Loucy (cell line): Measurements from ENCODE around the gene COL23A1.

Experiments used
- H2AFZ ChIP-seq: fragments of 200-600 bp; sonication (generic); 2 replicates; pipeline ENCODE4 v1.6.0; 2016; ENCODE audit warnings: antibody characterized with exemption, mild to moderate bottlenecking, low read length, moderate library complexity
- H3F3A ChIP-seq: fragments of 200-600 bp; 2 replicates; pipeline ENCODE4 v1.6.0; 2016; ENCODE audit warnings: antibody characterized with exemption, low read depth, mild to moderate bottlenecking
- H3K27me3 ChIP-seq: fragments of 200-600 bp; sonication (generic); 2 replicates; pipeline ENCODE4 v1.6.1; 2014; ENCODE audit warnings: low read length, mild to moderate bottlenecking; ENCODE audit not compliant: insufficient read depth, poor library complexity, severe bottlenecking
- H3K36me3 ChIP-seq: fragments of 200-600 bp; sonication (generic); 2 replicates; pipeline ENCODE4 v1.6.1; 2016; ENCODE audit warnings: low read length; ENCODE audit not compliant: insufficient read depth
- H3K4me1 ChIP-seq: fragments of 200-600 bp; sonication (generic); 2 replicates; pipeline ENCODE4 v1.5.1; 2014; ENCODE audit warnings: low read length, mild to moderate bottlenecking; ENCODE audit not compliant: insufficient read depth, poor library complexity, severe bottlenecking
- H3K4me2 ChIP-seq: fragments of 200-600 bp; sonication (generic); 2 replicates; pipeline ENCODE4 v1.6.0; 2014; ENCODE audit warnings: antibody characterized with exemption, low read length, low read depth, mild to moderate bottlenecking; ENCODE audit not compliant: poor library complexity, severe bottlenecking
- H3K4me3 ChIP-seq: fragments of 200-600 bp; sonication (generic); 2 replicates; pipeline ENCODE4 v1.5.1; 2014; ENCODE audit warnings: low read length, mild to moderate bottlenecking, mixed read lengths; ENCODE audit not compliant: poor library complexity, severe bottlenecking
- H3K79me2 ChIP-seq: fragments of 200-600 bp; sonication (generic); 2 replicates; pipeline ENCODE4 v1.6.1; 2014; ENCODE audit warnings: low read length; ENCODE audit not compliant: insufficient read depth
- H3K9ac ChIP-seq: fragments of 200-600 bp; sonication (generic); 2 replicates; pipeline ENCODE4 v1.6.0; 2014; ENCODE audit warnings: mild to moderate bottlenecking, low read depth, low read length, moderate library complexity; ENCODE audit not compliant: poor library complexity, severe bottlenecking
- H3K9me2 ChIP-seq: fragments of 200-600 bp; sonication (generic); replicated peaks from 2 replicates; pipeline ENCODE4 v1.6.1; 2016; ENCODE audit warnings: low read depth, low read length, mixed read lengths
- H3K9me3 ChIP-seq: fragments of 200-600 bp; sonication (generic); 2 replicates; pipeline ENCODE4 v1.6.1; 2014; ENCODE audit warnings: mild to moderate bottlenecking, antibody characterized with exemption, low read length, low read depth; ENCODE audit not compliant: insufficient read depth
- H4K20me1 ChIP-seq: fragments of 200-600 bp; sonication (generic); 2 replicates; pipeline ENCODE4 v1.6.0; 2014; ENCODE audit warnings: antibody characterized with exemption, low read length, mild to moderate bottlenecking; ENCODE audit not compliant: insufficient read depth, poor library complexity, severe bottlenecking
- EZH2phosphoT487 ChIP-seq: fragments of 200-600 bp; IDR thresholded peaks from 2 replicates; pipeline ENCODE4 v1.6.1; 2018; ENCODE audit warnings: antibody characterized with exemption, mild to moderate bottlenecking, moderate library complexity, borderline replicate concordance
- TF ChIP-seq, protein P1 (sequence below): fragments of 200-600 bp; sonication (generic); conservative IDR thresholded peaks from 2 replicates; pipeline ENCODE4 v1.5.1; 2014; ENCODE audit warnings: mild to moderate bottlenecking, antibody characterized with exemption, low read length

Gene COL23A1

GRCh38 chr5:178454303-178454702 is 135.9 kb downstream of the COL23A1 start:
- TF ChIP-seq EZH2phosphoT487 = no peak
- TF ChIP-seq, protein P1, sequence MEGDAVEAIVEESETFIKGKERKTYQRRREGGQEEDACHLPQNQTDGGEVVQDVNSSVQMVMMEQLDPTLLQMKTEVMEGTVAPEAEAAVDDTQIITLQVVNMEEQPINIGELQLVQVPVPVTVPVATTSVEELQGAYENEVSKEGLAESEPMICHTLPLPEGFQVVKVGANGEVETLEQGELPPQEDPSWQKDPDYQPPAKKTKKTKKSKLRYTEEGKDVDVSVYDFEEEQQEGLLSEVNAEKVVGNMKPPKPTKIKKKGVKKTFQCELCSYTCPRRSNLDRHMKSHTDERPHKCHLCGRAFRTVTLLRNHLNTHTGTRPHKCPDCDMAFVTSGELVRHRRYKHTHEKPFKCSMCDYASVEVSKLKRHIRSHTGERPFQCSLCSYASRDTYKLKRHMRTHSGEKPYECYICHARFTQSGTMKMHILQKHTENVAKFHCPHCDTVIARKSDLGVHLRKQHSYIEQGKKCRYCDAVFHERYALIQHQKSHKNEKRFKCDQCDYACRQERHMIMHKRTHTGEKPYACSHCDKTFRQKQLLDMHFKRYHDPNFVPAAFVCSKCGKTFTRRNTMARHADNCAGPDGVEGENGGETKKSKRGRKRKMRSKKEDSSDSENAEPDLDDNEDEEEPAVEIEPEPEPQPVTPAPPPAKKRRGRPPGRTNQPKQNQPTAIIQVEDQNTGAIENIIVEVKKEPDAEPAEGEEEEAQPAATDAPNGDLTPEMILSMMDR = no peak
- no peaks in the 10 kb centered on the region for H3K9me2 ChIP-seq
- no peaks in the 10 kb centered on the region for H3K79me2 ChIP-seq
- no peaks in the 10 kb centered on the region for H3F3A ChIP-seq
- H3K4me2 ChIP-seq = no peak overlapping the region
- no peak overlapping the region for H3K4me3 ChIP-seq
- no peak overlapping the region for H3K9ac ChIP-seq
- no peaks in the 10 kb centered on the region for H3K36me3 ChIP-seq
- H4K20me1 ChIP-seq = no peaks in the 10 kb centered on the region
- H3K27me3 ChIP-seq = no peaks in the 10 kb centered on the region
- no peaks in the 10 kb centered on the region for H3K4me1 ChIP-seq
- H3K9me3 ChIP-seq = no peaks in the 10 kb centered on the region
- no peak overlapping the region for H2AFZ ChIP-seq

- no peak overlapping the region for H3K4me2 ChIP-seq
- H3K27me3 ChIP-seq = no peaks in the 10 kb centered on the region
Observed at GRCh38 chr5:178453224-178453623, 137.0 kb downstream of the COL23A1 start.

DNA sequence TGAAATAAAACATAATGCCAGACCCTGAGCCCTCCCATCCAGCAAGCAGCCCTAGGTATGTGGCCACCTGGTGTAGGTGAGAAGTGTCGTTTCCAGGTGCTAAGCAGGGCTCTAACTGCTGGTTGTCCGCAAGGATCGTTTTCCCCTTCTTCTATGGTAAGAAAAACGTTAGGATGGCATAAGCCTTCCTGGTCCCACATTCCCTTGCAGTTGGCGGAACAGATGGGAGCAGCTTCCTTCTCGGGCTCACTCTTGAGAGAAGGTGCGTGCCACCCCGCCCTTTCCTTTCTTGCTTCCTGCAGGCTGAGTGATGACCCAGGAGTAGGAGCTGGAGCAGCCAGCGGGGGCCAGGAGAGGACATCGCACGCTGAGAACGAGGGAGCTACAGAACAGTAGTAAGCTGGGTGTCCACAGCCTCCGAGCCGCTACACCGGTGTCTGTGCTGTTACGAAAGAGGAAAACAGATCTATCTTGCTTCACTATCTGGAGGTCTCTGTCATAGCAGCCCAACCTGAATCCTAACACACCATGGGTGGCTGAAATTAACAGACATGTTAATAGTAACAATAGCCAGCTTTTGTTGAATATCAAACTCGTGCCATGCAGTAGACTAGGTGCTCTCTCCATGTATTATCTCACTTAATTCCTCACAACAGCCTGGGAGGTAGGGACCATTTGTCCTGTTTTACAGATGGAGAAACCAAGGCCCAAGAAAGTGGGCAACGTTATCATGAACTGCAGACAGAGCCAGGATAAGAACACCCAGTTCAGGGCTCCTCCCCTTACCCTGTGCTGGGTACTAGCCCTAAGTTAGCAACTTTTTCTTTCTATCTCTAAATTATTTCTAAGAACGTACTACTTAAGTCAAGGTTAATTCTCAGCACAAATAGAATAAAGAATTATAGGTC is 139.8 kb downstream of the COL23A1 start:
- Histone ChIP-seq H3K79me2 (no peaks in the 10 kb centered on the region), H3K9me3 (no peaks in the 10 kb centered on the region), H3F3A (no peaks in the 10 kb centered on the region), H3K36me3 (no peaks in the 10 kb centered on the region), H3K4me1 (no peaks in the 10 kb centered on the region), H3K4me2 (no peak overlapping the region), H3K4me3 (no peak overlapping the region), H3K27me3 (no peaks in the 10 kb centered on the region), H3K9ac (no peak overlapping the region), H2AFZ (no peak overlapping the region), H3K9me2 (no peaks in the 10 kb centered on the region), H4K20me1 (no peaks in the 10 kb centered on the region)
- TF ChIP-seq EZH2phosphoT487 = no peak
- TF ChIP-seq, protein P1 = no peak

More at GRCh38 chr5:178453224-178453623, 137.0 kb downstream of the COL23A1 start:
- H3K79me2 ChIP-seq = no peaks in the 10 kb centered on the region
- no peak overlapping the region for H2AFZ ChIP-seq
- H3K4me3 ChIP-seq = no peak overlapping the region
- no peaks in the 10 kb centered on the region for H3F3A ChIP-seq
- no peaks in the 10 kb centered on the region for H3K4me1 ChIP-seq
- H3K9me2 ChIP-seq = no peaks in the 10 kb centered on the region
- TF ChIP-seq, protein P1 = no peak
- TF ChIP-seq EZH2phosphoT487 = no peak
- no peak overlapping the region for H3K9ac ChIP-seq
- no peaks in the 10 kb centered on the region for H3K36me3 ChIP-seq
- H4K20me1 ChIP-seq = no peaks in the 10 kb centered on the region
- no peaks in the 10 kb centered on the region for H3K9me3 ChIP-seq
